Fibroblast of lung (primary cell): Measurements from ENCODE around the gene EPHB4. TPM values are rescaled to one million over a fixed set of nuclear protein-coding genes. Genes with fewer than 3 reads are reported as not detected.

Source experiments
- DNase-seq, 2 donors: peaks; one replicate each; pipeline versions ENCODE4 v3.0.0 to v3.0.0-alpha.2; 2010; ENCODE audit warnings: low read depth in 2 of 2
- H2AFZ ChIP-seq: 2 replicates; pipeline ENCODE4 v1.5.1; 2012; ENCODE audit warnings: low read length, control low read depth, inconsistent platforms
- H3K27ac ChIP-seq: 2 replicates; pipeline ENCODE4 v1.5.1; 2011; ENCODE audit warnings: low read length, control low read depth; ENCODE audit not compliant: insufficient read depth
- H3K27me3 ChIP-seq: 2 replicates; pipeline ENCODE4 v1.5.1; 2011; ENCODE audit warnings: mild to moderate bottlenecking, low read length; ENCODE audit not compliant: control insufficient read depth, insufficient read depth
- H3K36me3 ChIP-seq: 2 replicates; pipeline ENCODE4 v1.5.1; 2011; ENCODE audit warnings: low read length; ENCODE audit not compliant: control insufficient read depth, insufficient read depth
- H3K4me1 ChIP-seq: 2 replicates; pipeline ENCODE4 v1.5.1; 2011; ENCODE audit warnings: low read length; ENCODE audit not compliant: control insufficient read depth, insufficient read depth; ENCODE audit errors: extremely low read depth
- H3K4me2 ChIP-seq: 2 replicates; pipeline ENCODE4 v1.5.1; 2011; ENCODE audit warnings: low read length, control low read depth; ENCODE audit not compliant: insufficient read depth; ENCODE audit errors: extremely low read depth
- H3K4me3 ChIP-seq, 4 experiments: fragments of 200-600 bp in 1 of 4; sonication (generic) in 1 of 4; replicated peaks in 1 of 4; 2 replicates each; pipeline ENCODE4 v1.5.1; 2011 to 2016; ENCODE audit warnings: low read length in 4 of 4, low read depth in 3 of 4, mild to moderate bottlenecking in 3 of 4, control low read depth in 2 of 4, inconsistent platforms in 1 of 4, mixed read lengths in 1 of 4; ENCODE audit not compliant: insufficient read depth in 1 of 4; ENCODE audit errors: control extremely low read depth in 1 of 4
- H3K79me2 ChIP-seq: 2 replicates; pipeline ENCODE4 v1.5.1; 2012; ENCODE audit warnings: mild to moderate bottlenecking, low read length, inconsistent platforms; ENCODE audit not compliant: control insufficient read depth, insufficient read depth
- H3K9ac ChIP-seq: 2 replicates; pipeline ENCODE4 v1.5.1; 2011; ENCODE audit warnings: mild to moderate bottlenecking, low read length, control low read depth; ENCODE audit not compliant: insufficient read depth
- H3K9me3 ChIP-seq: 2 replicates; pipeline ENCODE4 v1.5.1; 2012; ENCODE audit warnings: low read depth, low read length; ENCODE audit not compliant: control insufficient read depth, insufficient read depth
- H4K20me1 ChIP-seq: 2 replicates; pipeline ENCODE4 v1.5.1; 2011; ENCODE audit warnings: low read length; ENCODE audit not compliant: control insufficient read depth, insufficient read depth; ENCODE audit errors: extremely low read depth
- EZH2 ChIP-seq: IDR thresholded peaks from 2 replicates; pipeline ENCODE4 v1.5.1; 2012; ENCODE audit warnings: low read length, control low read depth, mild to moderate bottlenecking; ENCODE audit errors: missing control alignments
- polyA plus RNA-seq, 2 donors: library from polyadenylated mRNA; depleted of rRNA in 1 of 2; stranded (reverse) in 1 of 2; unstranded in 1 of 2; fragments of >200 nt; gene quantifications; 2 replicates each; pipeline ENCODE4 v1.2.1, GENCODE V29; 2011 to 2012; ENCODE audit warnings: missing spikeins in 1 of 2
- total RNA-seq: library from RNA; depleted of rRNA; stranded (reverse); fragments of >200 nt; gene quantifications from 2 replicates; pipeline ENCODE4 v1.2.1, GENCODE V29; 2014
- TF ChIP-seq, protein P1 (sequence below), 2 donors: IDR thresholded peaks in 1 of 2; conservative IDR thresholded peaks in 1 of 2; 1 replicate in 1 of 2; 2 replicates in 1 of 2; pipeline ENCODE4 v1.5.1; 2011 to 2012; ENCODE audit warnings: low read length in 2 of 2, control low read depth in 1 of 2, inconsistent platforms in 1 of 2, low read depth in 1 of 2, mild to moderate bottlenecking in 1 of 2

The EPHB4 gene
- total and polyA plus RNA-seq, 2 donors (not counting 1 experiment from before 2014, with no cell fraction given): 28.5 to 98.8 TPM

DNA sequence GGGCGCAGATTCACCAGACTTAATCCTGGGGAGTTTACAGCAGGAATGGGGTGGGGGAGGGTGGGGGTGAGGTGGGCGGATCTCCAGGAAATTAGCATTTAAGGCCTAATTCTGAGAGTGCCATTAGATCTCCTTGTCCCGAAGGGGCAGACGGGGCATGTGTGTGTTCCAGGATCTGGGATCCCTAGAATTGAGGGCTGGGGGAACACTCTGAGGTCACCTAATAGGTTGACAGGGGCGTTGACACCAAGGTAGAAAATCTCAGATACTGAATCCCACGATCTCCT, 9.4 kb upstream of the EPHB4 start:
- H3K79me2 ChIP-seq: no peaks in the 10 kb centered on the region
- H3K9ac ChIP-seq: no peak overlapping the region
- peak overlapping the region; percentile 89 for H2AFZ ChIP-seq
- peak overlapping the region in 2 of 4 experiments; percentile 28 to 49 for H3K4me3 ChIP-seq
- no peaks in the 10 kb centered on the region for H4K20me1 ChIP-seq
- no peak for DNase-seq
- no peaks in the 10 kb centered on the region for H3K4me1 ChIP-seq
- H3K27ac ChIP-seq: peak overlapping the region; percentile 34
- no peaks in the 10 kb centered on the region for H3K27me3 ChIP-seq
- H3K9me3 ChIP-seq: no peaks in the 10 kb centered on the region
- no peak for TF ChIP-seq EZH2
- H3K36me3 ChIP-seq: no peaks in the 10 kb centered on the region
- H3K4me2 ChIP-seq: no peak overlapping the region

DNA sequence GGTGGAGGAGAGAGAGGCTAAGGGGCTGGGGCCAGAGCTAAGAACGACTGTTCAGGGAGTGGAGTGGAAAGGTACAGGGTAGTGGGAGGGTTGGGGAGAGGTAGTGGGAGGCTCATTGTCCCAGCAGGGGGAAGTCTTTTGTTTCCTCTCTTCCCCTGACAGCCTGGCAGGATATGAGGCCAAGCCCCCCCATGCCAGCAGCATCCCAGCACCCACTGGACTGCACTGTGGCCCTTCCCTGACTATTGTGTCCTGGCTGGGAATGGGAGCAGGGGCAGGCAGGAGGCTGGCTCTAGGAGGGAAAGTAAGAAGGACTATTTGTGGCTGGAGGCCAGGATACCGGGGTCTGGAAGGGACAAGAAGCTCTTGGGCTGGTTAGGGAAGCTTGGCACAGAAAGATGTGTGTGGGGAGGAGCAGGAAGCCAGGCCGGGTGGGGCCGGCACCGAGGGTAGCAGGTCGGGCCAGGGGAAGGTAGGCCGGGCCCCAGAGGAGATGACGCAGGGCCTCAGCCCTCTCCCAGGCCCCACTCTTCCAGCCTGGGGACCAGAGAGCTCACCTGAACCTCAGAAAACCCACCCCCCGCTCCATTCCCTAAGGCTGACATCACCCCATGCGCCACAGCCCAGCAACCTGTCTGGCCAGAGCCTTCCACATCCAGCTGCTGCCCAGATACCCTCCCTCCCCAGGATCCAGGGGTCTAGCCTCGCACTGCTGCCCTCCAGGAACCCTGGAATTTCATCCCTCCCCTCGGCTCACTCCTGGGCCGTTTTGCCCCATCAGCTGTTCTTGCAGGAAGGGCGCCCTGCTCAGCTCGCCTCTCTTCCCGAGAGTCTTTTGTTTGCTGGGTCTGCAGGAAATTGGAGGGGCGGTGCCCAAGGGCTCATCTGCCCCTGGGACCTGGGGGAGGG, 8.8 kb upstream of the EPHB4 start:
- no peaks in the 10 kb centered on the region for H4K20me1 ChIP-seq
- no peak overlapping the region for H3K27ac ChIP-seq
- H3K9ac ChIP-seq: no peak overlapping the region
- no peaks in the 10 kb centered on the region for H3K4me1 ChIP-seq
- no peak overlapping the region for H3K4me2 ChIP-seq
- TF ChIP-seq, protein P1, sequence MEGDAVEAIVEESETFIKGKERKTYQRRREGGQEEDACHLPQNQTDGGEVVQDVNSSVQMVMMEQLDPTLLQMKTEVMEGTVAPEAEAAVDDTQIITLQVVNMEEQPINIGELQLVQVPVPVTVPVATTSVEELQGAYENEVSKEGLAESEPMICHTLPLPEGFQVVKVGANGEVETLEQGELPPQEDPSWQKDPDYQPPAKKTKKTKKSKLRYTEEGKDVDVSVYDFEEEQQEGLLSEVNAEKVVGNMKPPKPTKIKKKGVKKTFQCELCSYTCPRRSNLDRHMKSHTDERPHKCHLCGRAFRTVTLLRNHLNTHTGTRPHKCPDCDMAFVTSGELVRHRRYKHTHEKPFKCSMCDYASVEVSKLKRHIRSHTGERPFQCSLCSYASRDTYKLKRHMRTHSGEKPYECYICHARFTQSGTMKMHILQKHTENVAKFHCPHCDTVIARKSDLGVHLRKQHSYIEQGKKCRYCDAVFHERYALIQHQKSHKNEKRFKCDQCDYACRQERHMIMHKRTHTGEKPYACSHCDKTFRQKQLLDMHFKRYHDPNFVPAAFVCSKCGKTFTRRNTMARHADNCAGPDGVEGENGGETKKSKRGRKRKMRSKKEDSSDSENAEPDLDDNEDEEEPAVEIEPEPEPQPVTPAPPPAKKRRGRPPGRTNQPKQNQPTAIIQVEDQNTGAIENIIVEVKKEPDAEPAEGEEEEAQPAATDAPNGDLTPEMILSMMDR (conservative IDR thresholded peaks at IDR 0.05 in 1 of 2, IDR thresholded peaks at IDR 0.05 in 1 of 2; ENCODE audit: low read depth in 1 of 2, low read length in 2 of 2): no peak
- no peak for TF ChIP-seq EZH2
- no peaks in the 10 kb centered on the region for H3K36me3 ChIP-seq
- no peaks in the 10 kb centered on the region for H3K79me2 ChIP-seq
- H3K4me3 ChIP-seq: no peak overlapping the region
- no peak overlapping the region for H2AFZ ChIP-seq
- no peaks in the 10 kb centered on the region for H3K27me3 ChIP-seq
- DNase-seq: no peak
- H3K9me3 ChIP-seq: no peaks in the 10 kb centered on the region

DNA sequence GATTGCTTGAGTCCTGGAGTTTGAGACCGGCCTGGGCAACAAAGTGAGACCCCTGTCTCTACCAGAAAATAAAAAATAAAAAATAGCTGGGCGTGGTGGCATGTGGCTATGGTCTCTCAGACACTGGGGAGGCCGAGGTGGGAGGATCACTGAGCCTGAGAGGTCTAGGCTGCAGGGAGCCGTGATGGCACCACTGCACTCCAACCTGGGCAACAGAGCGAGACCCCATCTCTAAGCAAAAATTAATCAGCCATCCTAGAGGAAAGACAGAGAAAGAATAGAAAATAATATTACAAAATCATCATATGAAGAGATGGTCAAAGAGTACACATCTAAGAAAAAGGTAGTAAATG, 4.9 kb upstream of the EPHB4 start:
- Histone ChIP-seq H4K20me1 (no peaks in the 10 kb centered on the region), H3K36me3 (no peaks in the 10 kb centered on the region), H3K4me1 (no peaks in the 10 kb centered on the region), H3K9me3 (no peaks in the 10 kb centered on the region), H3K27ac (no peak overlapping the region), H3K4me2 (no peak overlapping the region), H3K4me3 (no peak overlapping the region), H3K9ac (no peak overlapping the region), H3K27me3 (no peaks in the 10 kb centered on the region), H2AFZ (no peak overlapping the region), H3K79me2 (no peaks in the 10 kb centered on the region)
- TF ChIP-seq, protein P1 (conservative IDR thresholded peaks at IDR 0.05 in 1 of 2, IDR thresholded peaks at IDR 0.05 in 1 of 2; ENCODE audit: low read depth in 1 of 2, low read length in 2 of 2): no peak
- no peak for DNase-seq
